ENCODE data around the gene PROSER3. TPM values are rescaled to one million over a fixed set of nuclear protein-coding genes. Genes with fewer than 3 reads are reported as not detected.

Gene PROSER3
- total and polyA plus RNA-seq, 9 of the 15 experiments (the other 6 are each of a cell fraction or from before 2014, with no cell fraction given) = 1.0 to 39.5 (median 5.1) TPM

- TF ChIP-seq PTRF (tag; IDR thresholded peaks at IDR 0.05) = no peak
- TF ChIP-seq XRCC4 (IDR thresholded peaks at IDR 0.05; ENCODE audit: extremely low read depth, insufficient read depth, insufficient read length) = no peak
- TF ChIP-seq HSF4 (CRISPR knock-in tag; IDR thresholded peaks at IDR 0.05; ENCODE audit: borderline replicate concordance) = no peak
- no peak for TF ChIP-seq ZNF639 (CRISPR knock-in tag; conservative IDR thresholded peaks at IDR 0.05 in 1 of 2, IDR thresholded peaks at IDR 0.05 in 1 of 2)
- TF ChIP-seq TEAD1 (CRISPR knock-in tag; IDR thresholded peaks at IDR 0.05) = peak; percentile 11 to 59; a peak in 2 of 4 replicates
- TF ChIP-seq TARDBP (IDR thresholded peaks at IDR 0.05) = no peak; the same call in 1 of the 2 replicates
- TF ChIP-seq, protein P1, sequence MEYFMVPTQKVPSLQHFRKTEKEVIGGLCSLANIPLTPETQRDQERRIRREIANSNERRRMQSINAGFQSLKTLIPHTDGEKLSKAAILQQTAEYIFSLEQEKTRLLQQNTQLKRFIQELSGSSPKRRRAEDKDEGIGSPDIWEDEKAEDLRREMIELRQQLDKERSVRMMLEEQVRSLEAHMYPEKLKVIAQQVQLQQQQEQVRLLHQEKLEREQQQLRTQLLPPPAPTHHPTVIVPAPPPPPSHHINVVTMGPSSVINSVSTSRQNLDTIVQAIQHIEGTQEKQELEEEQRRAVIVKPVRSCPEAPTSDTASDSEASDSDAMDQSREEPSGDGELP (CRISPR knock-in tag; IDR thresholded peaks at IDR 0.05; ENCODE audit: borderline replicate concordance) = peak; percentile 68; the same call in 1 of the 2 replicates
- TF ChIP-seq ZFX (CRISPR knock-in tag; IDR thresholded peaks at IDR 0.05) = peak; percentile 88
- no peak for TF ChIP-seq TAL1 (IDR thresholded peaks at IDR 0.05)
- TF ChIP-seq CREM (IDR thresholded peaks at IDR 0.05; ENCODE audit: low read depth) = peak; percentile 70; the same call in 1 of the 2 replicates
- TF ChIP-seq MBD2 (IDR thresholded peaks at IDR 0.05; ENCODE audit: borderline replicate concordance, low read depth) = peak; percentile 83
- no peak for TF ChIP-seq SIN3B (IDR thresholded peaks at IDR 0.05; ENCODE audit: low read depth)
- TF ChIP-seq ZNF140 (CRISPR knock-in tag; IDR thresholded peaks at IDR 0.05) = no peak
- TF ChIP-seq FOXM1 (IDR thresholded peaks at IDR 0.05; ENCODE audit: low read depth) = no peak
- TF ChIP-seq FOXM1 (CRISPR knock-in tag; IDR thresholded peaks at IDR 0.05; ENCODE audit: low read depth) = no peak; the same call in 1 of the 2 replicates
- TF ChIP-seq ZBTB8A (IDR thresholded peaks at IDR 0.05; ENCODE audit: partially characterized antibody) = no peak
These were observed 40.9 kb upstream of the PROSER3 start (continued) for GRCh38 chr19:35716801-35717664.

All from K562 (cell line).